K562 (cell line): ENCODE data around the gene RBMS3. TPM values are rescaled to one million over a fixed set of nuclear protein-coding genes. Genes with fewer than 3 reads are reported as not detected.

Source experiments
- ATAC-seq: fragments of 200-7000 bp; cut with Tn5 transposase; 3 replicates; pipeline ENCODE4 v1.9.1; 2020; ENCODE audit warnings: moderate library complexity
- BruUV-seq: library from RNA; stranded (reverse); fragments of 400-500 nt; replicated peaks from 2 replicates; lab custom pipeline; 2021; lab: Mats Ljungman, UMichigan
- CTCF ChIA-PET: fragments of 300-600 bp; formaldehyde crosslinking; extraction: SDS; loops from one replicate; lab custom pipeline; 2021; ENCODE audit warnings: low intra/inter-chr PET ratio; lab: Yijun Ruan, JAX
- POLR2A ChIA-PET: fragments of 300-600, 350-650 bp; sonication (Branson Sonifier 250); formaldehyde crosslinking; extraction: SDS; loops from one replicate; lab custom pipeline; 2021; ENCODE audit warnings: antibody characterized with exemption, inconsistent platforms; lab: Yijun Ruan, JAX
- DNase-seq, 4 experiments: peaks; one replicate each; pipeline versions ENCODE4 v3.0.0 to v3.0.0-alpha.2; 2011 to 2018; ENCODE audit warnings: low spot score in 3 of 4, mixed read lengths in 3 of 4; ENCODE audit errors: extremely low read depth in 1 of 4
- FAIRE-seq: peaks from 2 replicates; lab custom pipeline; 2011; peaks lifted over from hg19 to GRCh38; lab: Jason Lieb, UNC
- H2AFZ ChIP-seq: 2 replicates; pipeline ENCODE4 v1.6.0; 2011; ENCODE audit warnings: low read depth, low read length, control low read depth, inconsistent platforms
- H3K27ac ChIP-seq: fragments of 200-600 bp; 3 replicates; pipeline ENCODE4 v1.8.0; 2011; ENCODE audit warnings: low read depth, mild to moderate bottlenecking, control low read depth, inconsistent platforms, low read length, moderate library complexity, mixed read lengths; ENCODE audit errors: extremely low read depth
- H3K27me3 ChIP-seq, 2 experiments: fragments of 300-600 bp in 1 of 2; 2 replicates in 1 of 2; 3 replicates in 1 of 2; pipeline versions ENCODE4 v1.6.0 to v1.8.0; 2011; ENCODE audit warnings: inconsistent platforms in 2 of 2, low read length in 2 of 2, mild to moderate bottlenecking in 1 of 2, mixed read lengths in 1 of 2, moderate library complexity in 1 of 2; ENCODE audit not compliant: control insufficient read depth in 2 of 2, insufficient read depth in 2 of 2
- H3K36me3 ChIP-seq: fragments of 300-600 bp; 3 replicates; pipeline ENCODE4 v1.8.0; 2011; ENCODE audit warnings: mild to moderate bottlenecking, low read length, inconsistent platforms; ENCODE audit not compliant: control insufficient read depth, insufficient read depth
- H3K4me1 ChIP-seq, 2 experiments: fragments of 200-600 bp in 1 of 2; replicated peaks in 1 of 2; 2 replicates in 1 of 2; 3 replicates in 1 of 2; pipeline versions ENCODE4 v1.5.1 to v1.8.0; 2011; ENCODE audit warnings: inconsistent platforms in 2 of 2, low read length in 2 of 2, mild to moderate bottlenecking in 1 of 2, mixed read lengths in 1 of 2, moderate library complexity in 1 of 2; ENCODE audit not compliant: control insufficient read depth in 2 of 2, insufficient read depth in 2 of 2
- H3K4me2 ChIP-seq: 2 replicates; pipeline ENCODE4 v1.6.1; 2011; ENCODE audit warnings: low read length, control low read depth, inconsistent platforms, mixed read lengths; ENCODE audit not compliant: insufficient read depth
- H3K4me3 ChIP-seq: fragments of 200-600 bp; sonication (generic), shearing (Covaris generic); 2 replicates; pipeline ENCODE4 v1.5.1; 2016; ENCODE audit warnings: control low read depth, inconsistent platforms
- H3K79me2 ChIP-seq: fragments of 200-600 bp; 3 replicates; pipeline ENCODE4 v1.8.0; 2011; ENCODE audit warnings: low read length, inconsistent platforms; ENCODE audit not compliant: control insufficient read depth, insufficient read depth
- H3K9ac ChIP-seq, 2 experiments: 2 replicates each; pipeline versions ENCODE4 v1.6.0 to v1.6.1; 2011; ENCODE audit warnings: low read depth in 2 of 2, low read length in 2 of 2, control low read depth in 1 of 2, inconsistent platforms in 1 of 2, mild to moderate bottlenecking in 1 of 2, mixed read lengths in 1 of 2; ENCODE audit not compliant: insufficient read depth in 1 of 2
- H3K9me1 ChIP-seq: one replicate; pipeline ENCODE4 v1.6.0; 2011; ENCODE audit warnings: inconsistent platforms, mild to moderate bottlenecking, low read length, moderate library complexity; ENCODE audit not compliant: control insufficient read depth, insufficient read depth
- H3K9me3 ChIP-seq: replicated peaks from 2 replicates; pipeline ENCODE4 v1.5.1; 2011; ENCODE audit warnings: low read depth, low read length, inconsistent platforms; ENCODE audit not compliant: control insufficient read depth, insufficient read depth
- H4K20me1 ChIP-seq: replicated peaks from 2 replicates; pipeline ENCODE4 v1.6.1; 2011; ENCODE audit warnings: low read length, inconsistent platforms, mixed read lengths; ENCODE audit not compliant: control insufficient read depth, insufficient read depth
- ETV1 ChIP-seq: fragments of 450-650 bp; conservative IDR thresholded peaks from 2 replicates; pipeline ENCODE4 v1.6.1; 2016; ENCODE audit warnings: missing genetic modification characterization, control low read depth, low read depth, missing compliant biosample characterization
- FIP1L1 ChIP-seq: fragments of 200-400 bp; formaldehyde crosslinking; IDR thresholded peaks from 2 replicates; pipeline ENCODE4 v1.6.1; 2018; ENCODE audit warnings: mild to moderate bottlenecking, low read depth, low read length; ENCODE audit not compliant: poor library complexity, severe bottlenecking
- GTF2B ChIP-seq: IDR thresholded peaks from 2 replicates; pipeline ENCODE4 v1.6.1; 2011; ENCODE audit not compliant: insufficient read length; ENCODE audit errors: extremely low read depth
- GTF2F1 ChIP-seq: IDR thresholded peaks from 2 replicates; pipeline ENCODE4 v1.6.1; 2011; ENCODE audit warnings: low read depth, low read length, improper control_type of control experiment
- HDAC6 ChIP-seq: IDR thresholded peaks from 2 replicates; pipeline ENCODE4 v1.6.1; 2012; ENCODE audit warnings: low read depth, mild to moderate bottlenecking, control low read depth, inconsistent platforms, low read length, moderate library complexity
- LCOR ChIP-seq: sonication (generic); formaldehyde crosslinking; IDR thresholded peaks from 2 replicates; pipeline ENCODE4 v1.8.0; 2022; ENCODE audit warnings: mild to moderate bottlenecking, missing genetic modification reagents
- PHB ChIP-seq: fragments of 250-450 bp; sonication (Bioruptor Pico); IDR thresholded peaks from 2 replicates; pipeline ENCODE4 v1.5.0; 2021
- PHF20 ChIP-seq: fragments of 450-650 bp; IDR thresholded peaks from 2 replicates; pipeline ENCODE4 v1.6.1; 2018; ENCODE audit not compliant: partially characterized antibody
- RBFOX2 ChIP-seq: fragments of 200-400 bp; formaldehyde crosslinking; IDR thresholded peaks from 2 replicates; pipeline ENCODE4 v1.6.1; 2017; ENCODE audit warnings: low read depth, mild to moderate bottlenecking, low read length, moderate library complexity
- SOX6 ChIP-seq: fragments of 450-650 bp; IDR thresholded peaks from 2 replicates; pipeline ENCODE4 v1.6.1; 2014; ENCODE audit warnings: mild to moderate bottlenecking
- SP1 ChIP-seq: sonication (generic); formaldehyde crosslinking; IDR thresholded peaks from 2 replicates; pipeline ENCODE4 v1.8.1; 2022; ENCODE audit warnings: mild to moderate bottlenecking, missing genetic modification reagents
- STAT6 ChIP-seq: sonication (generic); formaldehyde crosslinking; IDR thresholded peaks from 2 replicates; pipeline ENCODE4 v1.8.1; 2023; ENCODE audit warnings: mild to moderate bottlenecking, missing genetic modification reagents
- ZNF197 ChIP-seq: fragments of 200-800 bp; sonication (Bioruptor generic); IDR thresholded peaks from 2 replicates; pipeline ENCODE4 v1.6.1; 2016; ENCODE audit warnings: low read depth, missing genetic modification characterization, missing compliant biosample characterization
- ZNF24 ChIP-seq: fragments of 450-650 bp; IDR thresholded peaks from 2 replicates; pipeline ENCODE4 v1.6.1; 2016
- WGBS: fragments of 100-300 bp; shearing (Covaris generic); methylation state at CpG from one replicate; pipeline ENCODE4 v1.1.6; 2016; ENCODE audit warnings: low coverage, mixed read lengths; ENCODE audit not compliant: insufficient coverage; ENCODE audit errors: missing lambda C conversion rate; 5-methylcytosine and 5-hydroxymethylcytosine counted together
- in situ Hi-C: fragments of 300-500 bp; cut with MboI; formaldehyde crosslinking; loops from 4 replicates; pipeline ENCODE4 v1.15.0; 2018; ENCODE audit warnings: inconsistent platforms, mixed read lengths
- intact Hi-C: fragments of 100-400 bp; cut with micrococcal nuclease; formaldehyde crosslinking; loops from 2 replicates; pipeline ENCODE4 v1.14.2; 2022
- polyA plus RNA-seq, 8 experiments: library from polyadenylated mRNA; depleted of rRNA in 4 of 8; stranded (reverse) in 5 of 8; unstranded in 3 of 8; fragments of >200 nt; fragmentation: Nextera tagmentation in 2 of 8; fragmentation: Illumina TruSeq in 1 of 8; extraction: Ambion mirVana in 2 of 8; extraction: Trizol in 1 of 8; gene quantifications; 2 replicates each; pipeline versions ENCODE4 v1.2.1 to v1.2.3, GENCODE V29; 2011 to 2014; ENCODE audit warnings: inconsistent platforms in 1 of 8, missing spikeins in 1 of 8
- total RNA-seq, 7 experiments: library from RNA; depleted of rRNA in 6 of 7; stranded (reverse); fragments of >200 nt in 6 of 7; fragmentation: Illumina TruSeq in 2 of 7; extraction: Trizol in 2 of 7; gene quantifications; 2 replicates each; pipeline versions ENCODE4 v1.2.1 to v1.2.3, GENCODE V29; 2011 to 2021; ENCODE audit warnings: low replicate concordance in 1 of 7
- TF ChIP-seq, protein P1 (sequence below), 3 experiments: fragments of 200-800 bp in 1 of 3; fragments of 250-450 bp in 1 of 3; fragments of 450-650 bp in 1 of 3; sonication (Bioruptor Pico) in 1 of 3; sonication (Bioruptor generic) in 1 of 3; formaldehyde crosslinking in 1 of 3; IDR thresholded peaks; 2 replicates each; pipeline versions ENCODE4 v1.6.1 to v1.8.0; 2016 to 2022; ENCODE audit warnings: mild to moderate bottlenecking in 2 of 3, missing genetic modification characterization in 2 of 3, missing compliant biosample characterization in 1 of 3, moderate library complexity in 1 of 3

The RBMS3 gene
- total and polyA plus RNA-seq, 9 of the 15 experiments (the other 6 are each of a cell fraction or from before 2014, with no cell fraction given) = 0.20 TPM; not detected in 8

DNA sequence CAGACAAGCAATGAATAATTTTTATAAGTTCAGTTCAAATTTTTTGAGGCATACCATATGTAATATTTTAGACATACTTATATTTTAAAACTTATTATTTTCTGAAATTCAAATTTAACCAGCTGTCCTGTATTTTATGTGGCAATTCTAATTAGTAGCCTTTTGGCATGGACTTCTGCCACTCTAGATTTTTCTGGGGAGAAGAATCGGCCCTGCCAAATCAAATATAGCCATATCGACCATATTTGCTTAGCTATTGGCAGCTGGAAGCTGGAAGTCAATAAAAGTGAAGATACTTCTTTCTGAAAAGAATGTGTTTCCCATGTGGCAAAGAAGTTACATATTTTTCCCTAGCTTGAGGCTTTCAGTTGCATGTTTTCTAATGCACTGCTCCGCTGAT is 9.4 kb upstream of the RBMS3 start:
- intact Hi-C loops = no loop called here
- DNase-seq = no peak

More for the DNA sequence above, 9.4 kb upstream of the RBMS3 start:
- BruUV-seq = no TSS peak
- in situ Hi-C loops = no loop called here
- Histone ChIP-seq H3K36me3 (no peaks in the 10 kb centered on the region), H3K27ac (no peak overlapping the region), H4K20me1 (no peaks in the 10 kb centered on the region), H3K4me3 (no peak overlapping the region), H3K9ac (no peak overlapping the region), H3K27me3 (no peaks in the 10 kb centered on the region), H3K9me1 (no peaks in the 10 kb centered on the region), H2AFZ (no peak overlapping the region), H3K4me1 (no peaks in the 10 kb centered on the region), H3K79me2 (no peaks in the 10 kb centered on the region), H3K9me3 (peaks cover 2% of the 10 kb centered on the region), H3K4me2 (no peak overlapping the region)
- WGBS = 2% methylated on average over 3 of the region's 3 CpGs
- ATAC-seq (no peak), FAIRE-seq (no peak)
- ChIA-PET POLR2A (interaction anchor here (0.6 kb wide), 1 partner anchor 692 kb away, joined by 3 read pairs; no protein-coding TSS in a partner anchor), CTCF (no interaction called here)
- TF ChIP-seq GTF2F1 = no peak
- no peak for TF ChIP-seq LCOR
- TF ChIP-seq GTF2B = no peak
- TF ChIP-seq PHB (CRISPR knock-in tag) = no peak
- no peak for TF ChIP-seq ZNF197 (CRISPR knock-in tag)
- TF ChIP-seq STAT6 = no peak
- TF ChIP-seq, protein P1, sequence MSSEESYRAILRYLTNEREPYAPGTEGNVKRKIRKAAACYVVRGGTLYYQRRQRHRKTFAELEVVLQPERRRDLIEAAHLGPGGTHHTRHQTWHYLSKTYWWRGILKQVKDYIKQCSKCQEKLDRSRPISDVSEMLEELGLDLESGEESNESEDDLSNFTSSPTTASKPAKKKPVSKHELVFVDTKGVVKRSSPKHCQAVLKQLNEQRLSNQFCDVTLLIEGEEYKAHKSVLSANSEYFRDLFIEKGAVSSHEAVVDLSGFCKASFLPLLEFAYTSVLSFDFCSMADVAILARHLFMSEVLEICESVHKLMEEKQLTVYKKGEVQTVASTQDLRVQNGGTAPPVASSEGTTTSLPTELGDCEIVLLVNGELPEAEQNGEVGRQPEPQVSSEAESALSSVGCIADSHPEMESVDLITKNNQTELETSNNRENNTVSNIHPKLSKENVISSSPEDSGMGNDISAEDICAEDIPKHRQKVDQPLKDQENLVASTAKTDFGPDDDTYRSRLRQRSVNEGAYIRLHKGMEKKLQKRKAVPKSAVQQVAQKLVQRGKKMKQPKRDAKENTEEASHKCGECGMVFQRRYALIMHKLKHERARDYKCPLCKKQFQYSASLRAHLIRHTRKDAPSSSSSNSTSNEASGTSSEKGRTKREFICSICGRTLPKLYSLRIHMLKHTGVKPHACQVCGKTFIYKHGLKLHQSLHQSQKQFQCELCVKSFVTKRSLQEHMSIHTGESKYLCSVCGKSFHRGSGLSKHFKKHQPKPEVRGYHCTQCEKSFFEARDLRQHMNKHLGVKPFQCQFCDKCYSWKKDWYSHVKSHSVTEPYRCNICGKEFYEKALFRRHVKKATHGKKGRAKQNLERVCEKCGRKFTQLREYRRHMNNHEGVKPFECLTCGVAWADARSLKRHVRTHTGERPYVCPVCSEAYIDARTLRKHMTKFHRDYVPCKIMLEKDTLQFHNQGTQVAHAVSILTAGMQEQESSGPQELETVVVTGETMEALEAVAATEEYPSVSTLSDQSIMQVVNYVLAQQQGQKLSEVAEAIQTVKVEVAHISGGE (CRISPR knock-in tag; IDR thresholded peaks at IDR 0.05) = no peak
- TF ChIP-seq SOX6 = no peak
- no peak for TF ChIP-seq FIP1L1
- TF ChIP-seq SP1 (CRISPR knock-in tag) = no peak
- no peak for TF ChIP-seq PHF20
- no peak for TF ChIP-seq ETV1 (tag)
- no peak for TF ChIP-seq ZNF24
- no peak for TF ChIP-seq HDAC6
- TF ChIP-seq RBFOX2 = no peak
